ENCODE data around the gene CDKN2C.

DNA sequence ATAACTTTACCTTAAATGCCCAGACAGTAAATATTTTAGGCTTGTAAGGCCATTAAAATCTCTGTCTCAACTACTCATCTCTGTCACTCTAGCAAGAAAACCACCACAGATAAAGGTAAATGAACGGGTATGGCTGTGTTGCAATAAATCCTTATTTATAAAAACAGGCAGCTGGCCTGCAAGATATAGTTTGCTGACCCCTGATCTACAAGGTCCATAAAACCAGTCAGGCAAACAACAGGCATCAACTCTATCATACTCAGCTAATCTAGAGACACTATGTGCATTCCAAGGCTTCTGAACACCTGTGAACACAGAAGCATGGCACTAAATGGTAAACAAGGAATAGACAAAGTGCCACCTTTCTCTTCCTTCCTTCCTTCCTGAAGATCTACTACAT is 19.6 kb upstream of the CDKN2C start:
- TF ChIP-seq CBX3 (IDR thresholded peaks at IDR 0.05; ENCODE audit: low read depth) (no peak), CTCF (IDR thresholded peaks at IDR 0.05 in 2 of 3, conservative IDR thresholded peaks at IDR 0.05 in 1 of 3; ENCODE audit: borderline replicate concordance in 1 of 3, insufficient read depth in 1 of 3, low read depth in 2 of 3, low read length in 2 of 3) (no peak), ATF3 (IDR thresholded peaks at IDR 0.05) (no peak), SRF (IDR thresholded peaks at IDR 0.05; ENCODE audit: low read depth) (no peak), EZH2 (IDR thresholded peaks at IDR 0.05) (no peak), REST (IDR thresholded peaks at IDR 0.05; ENCODE audit: low read depth) (no peak), SIN3A (IDR thresholded peaks at IDR 0.05; ENCODE audit: low read depth) (no peak), RAD21 (IDR thresholded peaks at IDR 0.05; ENCODE audit: low read depth) (no peak), MAX (IDR thresholded peaks at IDR 0.05) (no peak)

Measured in HCT116 (cell line).